ENCODE measurements around the gene TMEM181. TPM values are rescaled to one million over a fixed set of nuclear protein-coding genes. Genes with fewer than 3 reads are reported as not detected.

Gene TMEM181
- total and polyA plus RNA-seq, 8 donors, result 14.1 to 32.8 (median 23.1) TPM

DNA sequence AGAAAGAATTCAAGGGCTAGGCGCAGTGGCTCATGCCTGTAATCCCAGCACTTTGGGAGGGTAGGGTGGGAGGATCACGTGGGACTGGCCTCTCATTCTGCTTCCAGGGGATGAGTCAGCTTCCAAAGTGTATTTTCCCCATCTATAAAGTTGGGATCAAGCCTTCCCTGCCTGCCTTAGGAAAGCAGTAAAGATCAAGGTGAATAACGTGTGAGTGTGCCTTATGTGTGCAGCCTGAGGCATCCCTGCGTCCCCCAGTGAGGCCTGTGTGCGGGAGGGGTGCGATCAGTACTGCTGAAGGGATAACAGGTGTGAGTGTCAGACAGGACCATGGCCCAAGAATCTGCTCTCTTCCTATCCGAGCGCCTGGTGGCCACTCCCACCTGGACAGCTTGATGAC, 26.8 kb downstream of the TMEM181 start:
- FAIRE-seq (no peak), ATAC-seq (no peak), DNase-seq (no peak)
- intact Hi-C loops (cut with DNase I), result no loop called here
- Histone ChIP-seq H3K36me3 (peaks cover 5 to 68% (median 31%) of the 10 kb centered on the region in 3 donors), H3K4me1 (no peaks in the 10 kb centered on the region), H3K9me3 (no peaks in the 10 kb centered on the region), H3K4me3 (no peak overlapping the region), H3K27ac (no peak overlapping the region), H3K27me3 (no peaks in the 10 kb centered on the region)
- TF ChIP-seq, protein P1, sequence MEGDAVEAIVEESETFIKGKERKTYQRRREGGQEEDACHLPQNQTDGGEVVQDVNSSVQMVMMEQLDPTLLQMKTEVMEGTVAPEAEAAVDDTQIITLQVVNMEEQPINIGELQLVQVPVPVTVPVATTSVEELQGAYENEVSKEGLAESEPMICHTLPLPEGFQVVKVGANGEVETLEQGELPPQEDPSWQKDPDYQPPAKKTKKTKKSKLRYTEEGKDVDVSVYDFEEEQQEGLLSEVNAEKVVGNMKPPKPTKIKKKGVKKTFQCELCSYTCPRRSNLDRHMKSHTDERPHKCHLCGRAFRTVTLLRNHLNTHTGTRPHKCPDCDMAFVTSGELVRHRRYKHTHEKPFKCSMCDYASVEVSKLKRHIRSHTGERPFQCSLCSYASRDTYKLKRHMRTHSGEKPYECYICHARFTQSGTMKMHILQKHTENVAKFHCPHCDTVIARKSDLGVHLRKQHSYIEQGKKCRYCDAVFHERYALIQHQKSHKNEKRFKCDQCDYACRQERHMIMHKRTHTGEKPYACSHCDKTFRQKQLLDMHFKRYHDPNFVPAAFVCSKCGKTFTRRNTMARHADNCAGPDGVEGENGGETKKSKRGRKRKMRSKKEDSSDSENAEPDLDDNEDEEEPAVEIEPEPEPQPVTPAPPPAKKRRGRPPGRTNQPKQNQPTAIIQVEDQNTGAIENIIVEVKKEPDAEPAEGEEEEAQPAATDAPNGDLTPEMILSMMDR (IDR thresholded peaks at IDR 0.05), result no peak
- 95% methylated on average over 8 of the region's 8 CpGs for WGBS, 2 donors

DNA sequence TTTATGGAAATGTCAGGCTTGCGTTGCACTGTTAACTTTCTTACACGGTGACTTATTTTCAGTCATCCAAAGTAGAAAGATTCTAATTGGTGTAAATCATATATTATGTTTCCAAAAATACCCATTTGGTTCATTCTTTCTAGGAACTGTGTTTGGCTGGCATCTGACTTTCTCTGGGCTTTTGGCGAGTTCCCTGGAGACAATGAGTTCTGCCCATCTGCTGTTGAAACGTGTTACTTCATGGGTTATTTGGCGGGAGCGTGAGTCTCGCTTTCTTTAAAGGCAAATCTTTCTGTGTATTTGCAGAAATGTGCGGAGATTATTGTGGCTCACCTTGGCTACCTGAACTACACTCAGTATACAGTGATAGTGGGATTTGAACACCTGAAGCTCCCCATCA, 29.5 kb downstream of the TMEM181 start:
- Histone ChIP-seq H3K4me1 (no peaks in the 10 kb centered on the region), H3K27me3 (no peaks in the 10 kb centered on the region), H3K9me3 (no peaks in the 10 kb centered on the region), H3K4me3 (no peak overlapping the region), H3K27ac (no peak overlapping the region), H3K36me3 (peaks cover 5 to 87% (median 37%) of the 10 kb centered on the region in 3 donors)
- 85 to 87% methylated on average over 8 of the region's 8 CpGs for WGBS, 2 donors
- no peak for ATAC-seq
- TF ChIP-seq, protein P1 (IDR thresholded peaks at IDR 0.05), result no peak
- no peak for FAIRE-seq
- no peak for DNase-seq
- intact Hi-C loops (cut with DNase I), result no loop called here

DNA sequence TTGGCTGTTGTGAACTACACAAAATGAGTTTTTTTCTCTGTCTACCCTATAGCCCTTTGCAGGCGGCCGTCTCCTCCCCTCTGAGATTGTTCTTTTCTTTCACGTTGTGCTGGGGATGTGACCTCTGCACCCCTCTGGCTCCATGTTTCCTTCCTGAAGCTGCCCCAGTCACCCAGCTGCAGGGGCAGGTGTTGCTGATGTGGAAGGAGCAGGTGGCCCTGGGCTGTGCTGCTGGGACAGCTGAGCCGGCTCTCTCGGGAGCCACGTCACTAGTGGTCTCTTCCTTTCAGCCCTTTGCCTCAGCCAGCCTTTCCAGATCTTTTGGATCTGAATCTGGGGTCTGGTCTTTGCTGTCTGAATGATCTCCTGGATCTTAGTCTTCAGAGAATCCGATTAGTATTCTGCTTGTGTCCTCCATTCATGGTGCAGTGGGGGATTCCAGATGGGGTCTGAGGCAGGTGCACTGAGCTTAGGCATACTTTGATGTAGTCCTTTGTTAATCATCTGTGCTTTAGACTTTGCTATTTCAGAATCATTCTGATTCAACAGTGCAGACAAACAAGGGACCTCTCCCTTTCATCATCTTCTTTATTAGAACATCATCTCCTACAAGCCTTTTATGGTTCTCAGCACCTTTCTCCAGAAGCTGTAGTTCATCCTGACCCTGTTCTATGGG, 31.4 kb downstream of the TMEM181 start:
- 79 to 80% methylated on average over 7 of the region's 7 CpGs for WGBS, 2 donors
- intact Hi-C loops (cut with DNase I), result no loop called here
- H3K9me3 ChIP-seq, result no peaks in the 10 kb centered on the region
- peaks cover 4 to 74% (median 24%) of the 10 kb centered on the region in 3 donors for H3K36me3 ChIP-seq
- DNase-seq (no peak), ATAC-seq (no peak), FAIRE-seq (no peak)
- no peaks in the 10 kb centered on the region for H3K27me3 ChIP-seq
- no peak overlapping the region for H3K27ac ChIP-seq
- no peaks in the 10 kb centered on the region for H3K4me1 ChIP-seq
- H3K4me3 ChIP-seq, result no peak overlapping the region
- TF ChIP-seq, protein P1 (IDR thresholded peaks at IDR 0.05), result no peak

DNA sequence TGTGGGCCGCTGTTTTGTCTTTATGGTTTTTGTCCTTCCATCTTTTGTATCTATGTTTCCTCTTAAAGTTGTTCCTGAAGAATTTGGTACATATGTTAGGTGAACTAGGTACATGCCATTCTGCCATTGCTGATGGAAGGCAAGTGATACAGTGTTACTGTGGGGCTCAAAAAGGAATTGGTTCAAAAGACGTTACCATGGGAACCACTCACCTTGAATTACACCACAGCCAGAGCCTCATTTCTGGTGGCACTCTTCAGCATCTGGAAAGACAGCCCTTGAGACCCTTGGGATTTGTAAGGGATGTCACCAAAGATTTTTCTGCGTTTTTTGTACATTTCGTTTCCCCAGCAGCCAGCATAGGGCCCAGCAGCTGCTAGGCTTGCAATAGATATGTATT, 31.9 kb downstream of the TMEM181 start:
- ATAC-seq (no peak), DNase-seq (no peak), FAIRE-seq (no peak)
- no peaks in the 10 kb centered on the region for H3K27me3 ChIP-seq
- H3K4me1 ChIP-seq, result no peaks in the 10 kb centered on the region
- no peak overlapping the region for H3K27ac ChIP-seq
- peaks cover 0 to 69% (median 18%) of the 10 kb centered on the region in 3 donors for H3K36me3 ChIP-seq
- WGBS, 2 donors, result 93 to 95% methylated on average over 4 of the region's 4 CpGs
- H3K4me3 ChIP-seq, result no peak overlapping the region
- no peaks in the 10 kb centered on the region for H3K9me3 ChIP-seq
- TF ChIP-seq, protein P1 (IDR thresholded peaks at IDR 0.05), result no peak
- intact Hi-C loops (cut with DNase I), result no loop called here

DNA sequence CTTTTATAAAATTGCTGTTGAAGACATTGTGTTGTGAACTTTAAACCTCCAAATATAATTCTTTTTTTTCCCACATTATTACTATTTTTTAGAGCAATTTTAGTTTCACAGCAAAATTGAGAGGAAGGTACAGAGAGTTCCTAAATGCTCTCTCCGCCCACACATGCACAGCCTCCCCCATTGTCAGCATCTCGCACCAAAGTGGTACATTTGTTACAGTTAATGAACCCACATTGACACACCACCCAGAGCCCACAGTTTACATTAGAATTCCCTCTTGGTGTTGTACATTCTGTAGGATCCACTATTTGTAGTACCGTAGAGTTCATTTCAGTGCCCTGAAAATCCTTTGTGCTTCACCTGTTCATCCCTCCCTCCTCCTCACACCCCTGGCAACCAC, 33.8 kb downstream of the TMEM181 start:
- intact Hi-C loops (cut with DNase I), result no loop called here
- FAIRE-seq, result no peak
- Histone ChIP-seq H3K4me1 (no peaks in the 10 kb centered on the region), H3K27ac (no peak overlapping the region), H3K9me3 (no peaks in the 10 kb centered on the region), H3K36me3 (peaks cover 0 to 55% (median 18%) of the 10 kb centered on the region in 3 donors), H3K27me3 (no peaks in the 10 kb centered on the region), H3K4me3 (no peak overlapping the region)
- peak in 1 of 4 donors; percentile 38 for ATAC-seq
- TF ChIP-seq, protein P1 (IDR thresholded peaks at IDR 0.05), result no peak
- DNase-seq, result no peak
- WGBS, 2 donors, result 93 to 98% methylated on average over 3 of the region's 3 CpGs
